HepG2 (cell line): ENCODE measurements around the gene SHCBP1L. TPM values are rescaled to one million over a fixed set of nuclear protein-coding genes. Genes with fewer than 3 reads are reported as not detected.

Experiments used
- FOSL1 ChIP-seq: sonication (generic); formaldehyde crosslinking; IDR thresholded peaks from 2 replicates; pipeline ENCODE4 v1.9.0; 2021; ENCODE audit warnings: missing genetic modification reagents, borderline replicate concordance
- HNF4G ChIP-seq, 2 experiments: sonication (generic) in 1 of 2; formaldehyde crosslinking in 1 of 2; IDR thresholded peaks; 2 replicates each; pipeline versions ENCODE4 v1.4.0 to v1.6.1; 2011 to 2020; ENCODE audit warnings: borderline replicate concordance in 2 of 2, low read depth in 2 of 2, mild to moderate bottlenecking in 2 of 2, low read length in 1 of 2, missing genetic modification reagents in 1 of 2, moderate library complexity in 1 of 2
- MXI1 ChIP-seq: IDR thresholded peaks from 3 replicates; pipeline ENCODE4 v1.6.1; 2012; ENCODE audit warnings: low read depth, low read length, inconsistent platforms, borderline replicate concordance
- ZEB1 ChIP-seq: IDR thresholded peaks from 2 replicates; pipeline ENCODE4 v1.6.1; 2012; ENCODE audit warnings: mild to moderate bottlenecking, low read depth, inconsistent platforms; ENCODE audit not compliant: insufficient replicate concordance
- ZNF251 ChIP-seq: sonication (generic); formaldehyde crosslinking; IDR thresholded peaks from 2 replicates; pipeline ENCODE4 v1.9.0; 2021; ENCODE audit warnings: mild to moderate bottlenecking, missing genetic modification reagents
- polyA plus RNA-seq, 8 experiments: library from polyadenylated mRNA; depleted of rRNA in 3 of 8; stranded (reverse) in 7 of 8; unstranded in 1 of 8; fragments of >200 nt; fragmentation: Illumina TruSeq in 4 of 8; extraction: Trizol in 4 of 8; gene quantifications; 2 replicates each; pipeline versions ENCODE4 v1.2.1 to v1.2.3, GENCODE V29; 2011 to 2016; ENCODE audit warnings: low read depth in 4 of 8, missing spikeins in 1 of 8, mixed read lengths in 1 of 8; ENCODE audit not compliant: insufficient read depth in 1 of 8
- total RNA-seq, 5 experiments: library from RNA; depleted of rRNA; stranded (reverse); fragments of >200 nt; fragmentation: Illumina TruSeq; extraction: Trizol; gene quantifications; 2 replicates each; pipeline ENCODE4 v1.2.3, GENCODE V29; 2016; ENCODE audit warnings: low read depth in 1 of 5
- TF ChIP-seq, protein P1 (sequence below): IDR thresholded peaks from 2 replicates; pipeline ENCODE4 v1.6.1; 2016; ENCODE audit warnings: low read depth, missing genetic modification reagents, missing compliant biosample characterization
- TF ChIP-seq, protein P2 (sequence below): sonication (generic); formaldehyde crosslinking; IDR thresholded peaks from 2 replicates; pipeline ENCODE4 v1.5.0; 2020; ENCODE audit warnings: missing genetic modification reagents, mild to moderate bottlenecking, borderline replicate concordance

Gene SHCBP1L
- total and polyA plus RNA-seq, 2 of the 13 experiments (the other 11 are each of a cell fraction or from before 2014, with no cell fraction given) = not detected

DNA sequence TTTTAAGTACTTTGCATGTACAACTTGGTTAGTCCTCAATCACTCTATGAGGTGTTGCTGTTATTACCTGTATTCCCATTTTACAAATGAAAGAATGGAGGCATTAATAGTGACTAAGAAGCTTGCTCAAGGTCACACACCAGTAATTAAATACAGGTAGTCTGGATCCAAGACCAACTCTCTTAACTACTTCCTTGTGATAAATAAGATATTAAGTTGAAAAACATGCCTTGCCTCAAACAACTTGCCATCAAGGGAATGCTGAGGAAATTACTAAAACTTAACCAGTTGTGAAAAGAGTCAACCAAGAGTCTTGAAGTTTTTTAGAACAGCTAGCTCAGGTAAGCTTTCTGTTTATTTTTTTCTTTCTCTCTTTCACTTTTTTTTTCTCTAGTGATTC, 49.3 kb upstream of the SHCBP1L start (continued):
- TF ChIP-seq, protein P1, sequence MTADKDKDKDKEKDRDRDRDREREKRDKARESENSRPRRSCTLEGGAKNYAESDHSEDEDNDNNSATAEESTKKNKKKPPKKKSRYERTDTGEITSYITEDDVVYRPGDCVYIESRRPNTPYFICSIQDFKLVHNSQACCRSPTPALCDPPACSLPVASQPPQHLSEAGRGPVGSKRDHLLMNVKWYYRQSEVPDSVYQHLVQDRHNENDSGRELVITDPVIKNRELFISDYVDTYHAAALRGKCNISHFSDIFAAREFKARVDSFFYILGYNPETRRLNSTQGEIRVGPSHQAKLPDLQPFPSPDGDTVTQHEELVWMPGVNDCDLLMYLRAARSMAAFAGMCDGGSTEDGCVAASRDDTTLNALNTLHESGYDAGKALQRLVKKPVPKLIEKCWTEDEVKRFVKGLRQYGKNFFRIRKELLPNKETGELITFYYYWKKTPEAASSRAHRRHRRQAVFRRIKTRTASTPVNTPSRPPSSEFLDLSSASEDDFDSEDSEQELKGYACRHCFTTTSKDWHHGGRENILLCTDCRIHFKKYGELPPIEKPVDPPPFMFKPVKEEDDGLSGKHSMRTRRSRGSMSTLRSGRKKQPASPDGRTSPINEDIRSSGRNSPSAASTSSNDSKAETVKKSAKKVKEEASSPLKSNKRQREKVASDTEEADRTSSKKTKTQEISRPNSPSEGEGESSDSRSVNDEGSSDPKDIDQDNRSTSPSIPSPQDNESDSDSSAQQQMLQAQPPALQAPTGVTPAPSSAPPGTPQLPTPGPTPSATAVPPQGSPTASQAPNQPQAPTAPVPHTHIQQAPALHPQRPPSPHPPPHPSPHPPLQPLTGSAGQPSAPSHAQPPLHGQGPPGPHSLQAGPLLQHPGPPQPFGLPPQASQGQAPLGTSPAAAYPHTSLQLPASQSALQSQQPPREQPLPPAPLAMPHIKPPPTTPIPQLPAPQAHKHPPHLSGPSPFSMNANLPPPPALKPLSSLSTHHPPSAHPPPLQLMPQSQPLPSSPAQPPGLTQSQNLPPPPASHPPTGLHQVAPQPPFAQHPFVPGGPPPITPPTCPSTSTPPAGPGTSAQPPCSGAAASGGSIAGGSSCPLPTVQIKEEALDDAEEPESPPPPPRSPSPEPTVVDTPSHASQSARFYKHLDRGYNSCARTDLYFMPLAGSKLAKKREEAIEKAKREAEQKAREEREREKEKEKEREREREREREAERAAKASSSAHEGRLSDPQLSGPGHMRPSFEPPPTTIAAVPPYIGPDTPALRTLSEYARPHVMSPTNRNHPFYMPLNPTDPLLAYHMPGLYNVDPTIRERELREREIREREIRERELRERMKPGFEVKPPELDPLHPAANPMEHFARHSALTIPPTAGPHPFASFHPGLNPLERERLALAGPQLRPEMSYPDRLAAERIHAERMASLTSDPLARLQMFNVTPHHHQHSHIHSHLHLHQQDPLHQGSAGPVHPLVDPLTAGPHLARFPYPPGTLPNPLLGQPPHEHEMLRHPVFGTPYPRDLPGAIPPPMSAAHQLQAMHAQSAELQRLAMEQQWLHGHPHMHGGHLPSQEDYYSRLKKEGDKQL (CRISPR knock-in tag) = no peak
- TF ChIP-seq ZNF251 (CRISPR knock-in tag) = no peak
- TF ChIP-seq HNF4G (IDR thresholded peaks at IDR 0.05; ENCODE audit: borderline replicate concordance, low read depth, low read length) = no peak
- no peak for TF ChIP-seq HNF4G (CRISPR knock-in tag; IDR thresholded peaks at IDR 0.05; ENCODE audit: borderline replicate concordance, low read depth)
- no peak for TF ChIP-seq MXI1
- no peak for TF ChIP-seq FOSL1
- no peak for TF ChIP-seq ZEB1
- TF ChIP-seq, protein P2, sequence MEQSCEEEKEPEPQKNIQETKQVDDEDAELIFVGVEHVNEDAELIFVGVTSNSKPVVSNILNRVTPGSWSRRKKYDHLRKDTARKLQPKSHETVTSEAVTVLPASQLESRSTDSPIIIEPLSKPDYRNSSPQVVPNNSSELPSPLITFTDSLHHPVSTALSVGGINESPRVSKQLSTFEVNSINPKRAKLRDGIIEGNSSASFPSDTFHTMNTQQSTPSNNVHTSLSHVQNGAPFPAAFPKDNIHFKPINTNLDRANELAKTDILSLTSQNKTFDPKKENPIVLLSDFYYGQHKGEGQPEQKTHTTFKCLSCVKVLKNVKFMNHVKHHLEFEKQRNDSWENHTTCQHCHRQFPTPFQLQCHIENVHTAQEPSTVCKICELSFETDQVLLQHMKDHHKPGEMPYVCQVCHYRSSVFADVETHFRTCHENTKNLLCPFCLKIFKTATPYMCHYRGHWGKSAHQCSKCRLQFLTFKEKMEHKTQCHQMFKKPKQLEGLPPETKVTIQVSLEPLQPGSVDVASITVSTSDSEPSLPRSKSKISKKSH = no peak
